Hepatocyte (in vitro differentiated cells): ENCODE data around the gene SNRPA1.

Source experiments
- EZH2 ChIP-seq: fragments of 200-600 bp; sonication (generic); IDR thresholded peaks from 2 replicates; pipeline ENCODE4 v1.6.1; 2016; ENCODE audit warnings: antibody characterized with exemption, mild to moderate bottlenecking, borderline replicate concordance
- EZH2phosphoT487 ChIP-seq: fragments of 200-600 bp; sonication (generic); IDR thresholded peaks from one replicate; pipeline ENCODE4 v1.6.1; 2018; ENCODE audit warnings: antibody characterized with exemption, mild to moderate bottlenecking, low read depth, moderate library complexity; ENCODE audit not compliant: unreplicated experiment, severe bottlenecking
- TF ChIP-seq, protein P1 (sequence below): fragments of 200-600 bp; sonication (generic); IDR thresholded peaks from 2 replicates; pipeline ENCODE4 v1.5.1; 2016; ENCODE audit warnings: antibody characterized with exemption, mild to moderate bottlenecking; ENCODE audit not compliant: poor library complexity

- TF ChIP-seq, protein P1, sequence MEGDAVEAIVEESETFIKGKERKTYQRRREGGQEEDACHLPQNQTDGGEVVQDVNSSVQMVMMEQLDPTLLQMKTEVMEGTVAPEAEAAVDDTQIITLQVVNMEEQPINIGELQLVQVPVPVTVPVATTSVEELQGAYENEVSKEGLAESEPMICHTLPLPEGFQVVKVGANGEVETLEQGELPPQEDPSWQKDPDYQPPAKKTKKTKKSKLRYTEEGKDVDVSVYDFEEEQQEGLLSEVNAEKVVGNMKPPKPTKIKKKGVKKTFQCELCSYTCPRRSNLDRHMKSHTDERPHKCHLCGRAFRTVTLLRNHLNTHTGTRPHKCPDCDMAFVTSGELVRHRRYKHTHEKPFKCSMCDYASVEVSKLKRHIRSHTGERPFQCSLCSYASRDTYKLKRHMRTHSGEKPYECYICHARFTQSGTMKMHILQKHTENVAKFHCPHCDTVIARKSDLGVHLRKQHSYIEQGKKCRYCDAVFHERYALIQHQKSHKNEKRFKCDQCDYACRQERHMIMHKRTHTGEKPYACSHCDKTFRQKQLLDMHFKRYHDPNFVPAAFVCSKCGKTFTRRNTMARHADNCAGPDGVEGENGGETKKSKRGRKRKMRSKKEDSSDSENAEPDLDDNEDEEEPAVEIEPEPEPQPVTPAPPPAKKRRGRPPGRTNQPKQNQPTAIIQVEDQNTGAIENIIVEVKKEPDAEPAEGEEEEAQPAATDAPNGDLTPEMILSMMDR = no peak
- no peak for TF ChIP-seq EZH2
- no peak for TF ChIP-seq EZH2phosphoT487
Measured at GRCh38 chr15:101295607-101296161, 636 bp upstream of the SNRPA1 start.
